HepG2 (cell line): Measurements from ENCODE around the gene LYZL1. TPM values are rescaled to one million over a fixed set of nuclear protein-coding genes. Genes with fewer than 3 reads are reported as not detected.
A peak's percentile ranks its signal among the peaks of the same experiment; 100 is the strongest.

Experiments used
- ATF1 ChIP-seq: IDR thresholded peaks from 2 replicates; pipeline ENCODE4 v1.6.1; 2016; ENCODE audit warnings: mild to moderate bottlenecking, control low read depth
- BHLHE40 ChIP-seq: IDR thresholded peaks from 2 replicates; pipeline ENCODE4 v1.6.1; 2011; ENCODE audit warnings: low read length, improper control_type of control experiment
- DMTF1 ChIP-seq: sonication (generic); formaldehyde crosslinking; IDR thresholded peaks from 2 replicates; pipeline ENCODE4 v1.4.0; 2020; ENCODE audit warnings: mild to moderate bottlenecking, missing genetic modification reagents
- ELF1 ChIP-seq: sonication (generic); formaldehyde crosslinking; IDR thresholded peaks from 2 replicates; pipeline ENCODE4 v1.4.0; 2020; ENCODE audit warnings: missing genetic modification reagents
- FOXA3 ChIP-seq: IDR thresholded peaks from 2 replicates; pipeline ENCODE4 v1.6.1; 2016; ENCODE audit warnings: missing genetic modification reagents, missing compliant biosample characterization
- HDAC2 ChIP-seq: sonication (generic); formaldehyde crosslinking; IDR thresholded peaks from 2 replicates; pipeline ENCODE4 v1.4.0; 2020; ENCODE audit warnings: missing genetic modification reagents
- MAFK ChIP-seq, 2 experiments: IDR thresholded peaks in 1 of 2; conservative IDR thresholded peaks in 1 of 2; 2 replicates each; pipeline ENCODE4 v1.6.1; 2011; ENCODE audit warnings: improper control_type of control experiment in 2 of 2, low read length in 2 of 2
- MIER3 ChIP-seq: IDR thresholded peaks from 2 replicates; pipeline ENCODE4 v1.6.1; 2016; ENCODE audit warnings: missing compliant biosample characterization, borderline replicate concordance
- NPAS2 ChIP-seq: sonication (generic); formaldehyde crosslinking; IDR thresholded peaks from 2 replicates; pipeline ENCODE4 v1.8.0; 2022; ENCODE audit warnings: mild to moderate bottlenecking, missing genetic modification reagents, borderline replicate concordance
- PAF1 ChIP-seq: IDR thresholded peaks from 2 replicates; pipeline ENCODE4 v1.6.1; 2016; ENCODE audit warnings: missing genetic modification reagents, missing compliant biosample characterization
- PATZ1 ChIP-seq: sonication (generic); formaldehyde crosslinking; IDR thresholded peaks from 2 replicates; pipeline ENCODE4 v1.4.0; 2020; ENCODE audit warnings: missing genetic modification reagents
- ZFY ChIP-seq: sonication (generic); formaldehyde crosslinking; IDR thresholded peaks from 2 replicates; pipeline ENCODE4 v1.4.0; 2020; ENCODE audit warnings: missing genetic modification reagents
- ZIK1 ChIP-seq: sonication (generic); formaldehyde crosslinking; IDR thresholded peaks from 2 replicates; pipeline ENCODE4 v1.5.0; 2020; ENCODE audit warnings: mild to moderate bottlenecking, low read depth, missing genetic modification reagents, borderline replicate concordance
- ZNF337 ChIP-seq: sonication (generic); formaldehyde crosslinking; IDR thresholded peaks from 2 replicates; pipeline ENCODE4 v1.5.1; 2020; ENCODE audit warnings: missing genetic modification reagents, low read depth, mild to moderate bottlenecking, borderline replicate concordance
- ZNF589 ChIP-seq: sonication (generic); formaldehyde crosslinking; conservative IDR thresholded peaks from 2 replicates; pipeline ENCODE4 v1.8.0; 2022; ENCODE audit warnings: mild to moderate bottlenecking, moderate library complexity, missing genetic modification reagents
- ZSCAN21 ChIP-seq: sonication (generic); formaldehyde crosslinking; IDR thresholded peaks from 2 replicates; pipeline ENCODE4 v1.8.0; 2022; ENCODE audit warnings: mild to moderate bottlenecking, missing genetic modification reagents, moderate library complexity, borderline replicate concordance
- polyA plus RNA-seq, 8 experiments: library from polyadenylated mRNA; depleted of rRNA in 3 of 8; stranded (reverse) in 7 of 8; unstranded in 1 of 8; fragments of >200 nt; fragmentation: Illumina TruSeq in 4 of 8; extraction: Trizol in 4 of 8; gene quantifications; 2 replicates each; pipeline versions ENCODE4 v1.2.1 to v1.2.3, GENCODE V29; 2011 to 2016; ENCODE audit warnings: low read depth in 4 of 8, missing spikeins in 1 of 8, mixed read lengths in 1 of 8; ENCODE audit not compliant: insufficient read depth in 1 of 8
- total RNA-seq, 5 experiments: library from RNA; depleted of rRNA; stranded (reverse); fragments of >200 nt; fragmentation: Illumina TruSeq; extraction: Trizol; gene quantifications; 2 replicates each; pipeline ENCODE4 v1.2.3, GENCODE V29; 2016; ENCODE audit warnings: low read depth in 1 of 5
- TF ChIP-seq, protein P1 (sequence below): sonication (generic); formaldehyde crosslinking; IDR thresholded peaks from 2 replicates; pipeline ENCODE4 v1.4.0; 2020; ENCODE audit warnings: mild to moderate bottlenecking, low read depth, missing genetic modification reagents
- TF ChIP-seq, protein P2 (sequence below): sonication (generic); formaldehyde crosslinking; conservative IDR thresholded peaks from 2 replicates; pipeline ENCODE4 v1.4.0; 2020; ENCODE audit warnings: missing genetic modification reagents
- TF ChIP-seq, protein P3 (sequence below): IDR thresholded peaks from 2 replicates; pipeline ENCODE4 v1.6.1; 2016; ENCODE audit warnings: missing compliant biosample characterization, missing genetic modification reagents, borderline replicate concordance

LYZL1 gene
- total and polyA plus RNA-seq, 2 of the 13 experiments (the other 11 are each of a cell fraction or from before 2014, with no cell fraction given): not detected

DNA sequence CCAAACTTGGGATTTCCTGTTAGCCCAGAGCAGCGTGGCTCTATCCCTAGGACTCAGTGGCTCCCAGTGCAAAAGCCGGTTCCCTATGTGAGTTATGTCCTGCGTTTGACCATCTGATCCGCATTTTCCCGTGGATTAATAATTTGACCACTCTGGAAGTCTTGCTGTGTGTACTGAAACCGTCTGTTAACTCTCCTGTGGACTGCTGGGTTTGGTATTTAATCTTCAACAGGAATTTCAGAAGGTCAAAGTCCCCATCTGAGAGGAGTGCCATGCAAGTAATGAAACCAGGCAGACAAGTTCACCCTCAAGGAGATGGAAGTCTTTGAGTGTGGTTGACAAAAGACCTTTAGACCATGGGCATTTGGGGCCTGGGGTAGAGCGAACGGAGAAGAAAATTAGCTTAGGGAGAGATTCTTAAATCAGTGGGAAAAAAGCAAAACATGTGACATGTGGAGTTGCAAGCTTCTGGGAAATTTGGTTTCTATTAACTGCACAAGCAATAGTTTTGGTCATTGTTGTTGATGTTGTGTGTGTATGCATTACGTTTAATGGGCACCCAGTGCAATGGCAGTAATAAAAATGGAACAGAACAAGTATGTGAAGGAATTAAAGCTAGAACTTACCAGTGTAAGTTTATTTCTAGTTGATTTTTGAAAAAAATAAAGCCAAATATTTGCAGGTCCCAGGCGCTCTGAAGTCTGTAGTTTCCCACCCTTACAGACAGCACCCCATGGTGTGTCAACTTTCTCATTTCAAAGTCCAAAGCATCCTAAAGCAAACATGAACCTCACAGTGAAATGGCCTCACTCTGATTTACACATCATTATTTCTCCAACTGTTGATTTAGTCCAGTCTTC is 38.2 kb downstream of the LYZL1 start (continued):
- TF ChIP-seq PAF1 (no peak), MAFK (conservative IDR thresholded peaks at IDR 0.05 in 1 of 2, IDR thresholded peaks at IDR 0.05 in 1 of 2; ENCODE audit: low read length in 2 of 2) (no peak), ELF1 (no peak), ZSCAN21 (no peak), NPAS2 (CRISPR knock-in tag) (no peak), ZIK1 (no peak), FOXA3 (CRISPR knock-in tag) (peak; percentile 91), DMTF1 (CRISPR knock-in tag) (no peak), MIER3 (CRISPR knock-in tag) (no peak; the same call in 1 of the 2 replicates), ZFY (CRISPR knock-in tag) (0 out of 2 replicates have a peak, but pooled peaks have one; percentile 17), ATF1 (CRISPR knock-in tag) (peak; percentile 33; the same call in 1 of the 2 replicates), ZNF589 (CRISPR knock-in tag) (no peak), BHLHE40 (no peak), ZNF337 (CRISPR knock-in tag) (no peak), HDAC2 (CRISPR knock-in tag) (peak; percentile 92), PATZ1 (CRISPR knock-in tag) (peak; percentile 81)
- TF ChIP-seq, protein P1, sequence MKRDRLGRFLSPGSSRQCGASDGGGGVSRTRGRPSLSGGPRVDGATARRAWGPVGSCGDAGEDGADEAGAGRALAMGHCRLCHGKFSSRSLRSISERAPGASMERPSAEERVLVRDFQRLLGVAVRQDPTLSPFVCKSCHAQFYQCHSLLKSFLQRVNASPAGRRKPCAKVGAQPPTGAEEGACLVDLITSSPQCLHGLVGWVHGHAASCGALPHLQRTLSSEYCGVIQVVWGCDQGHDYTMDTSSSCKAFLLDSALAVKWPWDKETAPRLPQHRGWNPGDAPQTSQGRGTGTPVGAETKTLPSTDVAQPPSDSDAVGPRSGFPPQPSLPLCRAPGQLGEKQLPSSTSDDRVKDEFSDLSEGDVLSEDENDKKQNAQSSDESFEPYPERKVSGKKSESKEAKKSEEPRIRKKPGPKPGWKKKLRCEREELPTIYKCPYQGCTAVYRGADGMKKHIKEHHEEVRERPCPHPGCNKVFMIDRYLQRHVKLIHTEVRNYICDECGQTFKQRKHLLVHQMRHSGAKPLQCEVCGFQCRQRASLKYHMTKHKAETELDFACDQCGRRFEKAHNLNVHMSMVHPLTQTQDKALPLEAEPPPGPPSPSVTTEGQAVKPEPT (CRISPR knock-in tag): no peak
- TF ChIP-seq, protein P2, sequence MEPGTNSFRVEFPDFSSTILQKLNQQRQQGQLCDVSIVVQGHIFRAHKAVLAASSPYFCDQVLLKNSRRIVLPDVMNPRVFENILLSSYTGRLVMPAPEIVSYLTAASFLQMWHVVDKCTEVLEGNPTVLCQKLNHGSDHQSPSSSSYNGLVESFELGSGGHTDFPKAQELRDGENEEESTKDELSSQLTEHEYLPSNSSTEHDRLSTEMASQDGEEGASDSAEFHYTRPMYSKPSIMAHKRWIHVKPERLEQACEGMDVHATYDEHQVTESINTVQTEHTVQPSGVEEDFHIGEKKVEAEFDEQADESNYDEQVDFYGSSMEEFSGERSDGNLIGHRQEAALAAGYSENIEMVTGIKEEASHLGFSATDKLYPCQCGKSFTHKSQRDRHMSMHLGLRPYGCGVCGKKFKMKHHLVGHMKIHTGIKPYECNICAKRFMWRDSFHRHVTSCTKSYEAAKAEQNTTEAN (CRISPR knock-in tag): peak; percentile 66; the same call in 1 of the 2 replicates
- TF ChIP-seq, protein P3, sequence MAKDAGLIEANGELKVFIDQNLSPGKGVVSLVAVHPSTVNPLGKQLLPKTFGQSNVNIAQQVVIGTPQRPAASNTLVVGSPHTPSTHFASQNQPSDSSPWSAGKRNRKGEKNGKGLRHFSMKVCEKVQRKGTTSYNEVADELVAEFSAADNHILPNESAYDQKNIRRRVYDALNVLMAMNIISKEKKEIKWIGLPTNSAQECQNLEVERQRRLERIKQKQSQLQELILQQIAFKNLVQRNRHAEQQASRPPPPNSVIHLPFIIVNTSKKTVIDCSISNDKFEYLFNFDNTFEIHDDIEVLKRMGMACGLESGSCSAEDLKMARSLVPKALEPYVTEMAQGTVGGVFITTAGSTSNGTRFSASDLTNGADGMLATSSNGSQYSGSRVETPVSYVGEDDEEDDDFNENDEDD: no peak; the same call in 1 of the 2 replicates
